Stimulated activated CD4-positive, alpha-beta T cell treated with anti-CD3 and anti-CD28 coated beads, Interleukin-2, amount 100 ng/mL, for 4 hours (primary cell): ENCODE measurements around the gene SLC22A14.
"Not testable (repeated sequence)": the region's sequence is repeated elsewhere in the genome, so short reads cannot be mapped to it uniquely, and the experiment has no call there.

Experiments
- DNase-seq: peaks from one replicate; pipeline ENCODE4 v3.0.0-alpha.2; 2020; ENCODE audit warnings: low read depth

Gene SLC22A14

DNA sequence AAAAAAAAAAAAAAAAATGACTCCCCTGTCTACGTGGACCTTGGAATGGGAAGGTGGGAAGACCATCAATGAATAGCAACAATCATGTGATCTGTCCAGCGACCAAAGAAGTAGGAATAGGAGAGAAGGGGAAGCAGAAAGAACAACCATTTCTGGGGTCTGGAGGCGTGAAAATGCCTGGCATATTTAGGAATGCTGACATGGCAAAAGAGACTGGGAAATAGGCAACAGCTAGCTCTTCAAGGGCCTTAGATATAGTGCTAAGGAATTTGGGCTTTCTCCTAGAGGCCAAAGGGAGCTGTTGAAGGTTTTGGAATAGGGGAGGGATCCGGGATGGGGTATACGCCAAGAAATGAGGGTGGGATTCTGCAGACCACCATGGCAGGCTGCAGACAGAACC, 10.5 kb upstream of the SLC22A14 start:
- no peak for DNase-seq

DNA sequence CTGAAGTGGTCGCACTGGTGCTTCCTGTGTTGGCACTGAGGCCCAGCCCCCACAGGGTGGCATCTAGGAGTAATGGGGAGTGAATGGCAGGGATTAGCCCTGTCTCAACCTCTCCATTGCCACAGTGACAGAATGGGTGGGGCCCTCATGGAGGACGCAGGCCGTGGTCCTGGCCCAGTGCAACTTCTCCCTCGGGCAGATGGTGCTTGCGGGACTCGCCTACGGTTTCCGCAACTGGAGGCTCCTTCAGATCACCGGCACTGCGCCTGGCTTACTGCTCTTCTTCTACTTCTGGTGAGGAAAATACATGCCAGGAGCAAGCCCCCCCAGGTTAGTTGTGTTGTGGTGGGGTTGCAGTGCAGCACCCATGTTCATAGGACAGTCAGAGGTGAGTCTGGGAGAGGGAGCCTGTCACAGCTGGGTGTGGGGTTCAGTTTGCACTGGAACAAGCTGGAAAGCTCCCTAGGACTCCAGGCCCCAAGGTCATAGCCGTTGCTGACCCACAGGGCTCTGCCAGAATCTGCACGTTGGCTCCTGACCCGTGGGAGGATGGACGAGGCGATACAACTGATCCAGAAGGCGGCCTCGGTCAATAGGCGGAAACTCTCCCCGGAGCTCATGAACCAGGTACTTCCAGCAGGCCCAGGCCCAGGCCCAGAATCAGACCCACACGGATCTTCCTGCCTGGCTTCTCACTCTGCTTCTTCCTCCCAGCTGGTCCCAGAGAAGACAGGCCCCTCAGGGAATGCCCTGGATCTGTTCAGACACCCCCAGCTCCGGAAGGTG, 7.0 kb upstream of the SLC22A14 start:
- no peak for DNase-seq

DNA sequence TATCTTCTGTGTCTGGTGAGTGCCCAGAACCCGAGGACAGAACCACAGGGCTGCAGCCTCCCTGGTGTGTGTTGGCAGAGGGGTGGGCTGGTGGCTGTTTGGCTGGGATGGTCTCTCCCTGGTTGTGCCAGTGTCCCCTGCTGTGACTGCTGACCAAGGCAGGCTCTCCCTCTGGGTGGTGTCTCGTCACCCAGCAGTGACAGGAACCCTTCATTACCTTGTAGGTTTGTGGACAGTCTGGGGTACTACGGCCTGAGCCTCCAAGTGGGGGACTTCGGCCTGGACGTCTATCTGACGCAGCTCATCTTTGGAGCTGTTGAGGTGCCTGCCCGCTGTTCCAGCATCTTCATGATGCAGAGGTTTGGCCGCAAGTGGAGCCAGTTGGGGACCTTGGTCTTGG, 6.4 kb upstream of the SLC22A14 start:
- no peak for DNase-seq

DNA sequence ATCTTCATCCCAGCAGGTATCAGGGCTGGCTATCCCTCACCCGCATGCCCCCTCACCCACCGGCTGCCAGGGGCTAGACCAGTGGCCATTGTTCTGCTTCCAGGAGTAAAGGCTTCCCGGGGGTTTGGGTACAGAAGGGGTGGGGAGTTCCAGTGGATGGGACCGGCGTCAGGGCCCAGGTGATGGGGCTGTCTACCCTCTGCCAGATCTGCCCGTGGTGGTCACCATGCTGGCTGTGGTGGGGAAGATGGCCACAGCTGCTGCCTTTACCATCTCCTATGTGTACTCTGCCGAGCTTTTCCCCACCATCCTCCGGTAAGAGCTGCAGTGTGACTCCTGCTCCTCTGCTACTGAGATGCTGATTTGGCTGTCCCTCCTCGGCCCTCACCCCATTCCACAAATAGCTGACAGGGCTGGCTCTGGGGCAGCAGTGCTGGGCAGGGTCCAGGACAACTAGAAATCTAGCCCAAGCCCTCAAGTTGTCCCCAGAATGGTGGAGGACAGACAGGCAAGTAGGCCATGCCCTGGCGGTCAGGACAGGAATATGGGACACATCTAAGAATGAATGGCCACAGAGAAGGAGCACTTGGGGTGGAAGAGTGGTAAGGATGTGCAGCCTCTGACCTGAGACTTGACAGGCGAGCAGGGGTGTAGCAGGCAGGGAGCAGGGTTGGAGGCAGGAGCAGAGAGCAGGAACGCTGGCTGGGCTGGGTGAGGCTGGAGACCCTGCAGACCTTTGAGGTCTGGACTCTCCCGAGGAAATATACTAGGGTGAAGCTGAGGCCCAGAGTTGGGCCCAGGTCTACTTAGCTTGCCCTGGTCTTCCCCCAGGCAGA, 5.8 kb upstream of the SLC22A14 start:
- no peak for DNase-seq

DNA sequence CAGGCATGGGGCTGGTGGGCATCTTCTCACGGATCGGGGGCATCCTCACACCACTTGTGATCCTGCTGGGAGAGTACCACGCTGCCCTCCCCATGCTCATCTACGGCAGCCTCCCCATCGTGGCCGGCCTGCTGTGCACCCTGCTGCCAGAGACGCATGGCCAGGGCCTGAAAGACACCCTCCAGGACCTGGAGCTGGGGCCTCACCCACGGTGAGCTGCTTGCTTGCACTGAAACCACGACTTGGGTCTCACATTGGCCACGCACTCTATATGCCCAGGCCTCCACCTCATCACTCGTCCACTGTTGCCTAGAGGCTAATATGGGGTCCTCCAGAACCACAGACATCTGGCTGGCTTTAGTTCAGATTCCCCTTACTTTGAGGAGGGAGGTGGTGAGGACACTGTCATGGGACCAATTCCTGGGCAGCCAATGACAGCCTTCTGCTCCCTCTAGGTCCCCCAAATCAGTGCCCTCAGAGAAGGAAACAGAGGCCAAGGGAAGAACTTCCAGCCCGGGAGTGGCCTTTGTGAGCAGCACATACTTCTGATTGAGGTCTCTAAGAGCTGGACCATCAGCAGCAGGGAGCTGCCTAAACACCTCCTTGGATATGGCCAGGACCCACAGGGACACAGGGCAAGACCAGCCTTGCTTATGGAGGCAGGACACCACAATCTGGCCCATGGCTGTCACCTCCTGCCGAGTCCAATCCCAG, 5.0 kb upstream of the SLC22A14 start:
- no peak for DNase-seq

DNA sequence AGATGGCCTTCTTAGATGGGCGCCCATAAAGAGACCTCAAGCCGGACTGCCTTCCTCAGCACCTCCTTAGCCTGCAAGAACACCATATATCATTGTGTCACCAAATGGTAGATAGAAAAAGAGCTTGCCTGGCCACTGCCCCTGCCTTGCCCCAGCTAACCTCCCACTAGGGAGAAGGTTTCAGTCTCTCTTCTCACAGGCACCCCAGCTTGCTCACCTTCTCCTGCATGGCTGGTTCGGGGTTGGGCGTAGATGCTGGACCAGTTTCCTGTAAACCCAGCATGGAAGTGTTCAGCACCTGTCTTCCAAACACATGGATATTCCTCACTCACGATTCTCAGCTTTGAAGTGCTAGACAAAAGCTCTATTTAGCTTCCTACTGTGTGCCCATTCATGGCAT, 3.3 kb upstream of the SLC22A14 start:
- DNase-seq, result no peak

DNA sequence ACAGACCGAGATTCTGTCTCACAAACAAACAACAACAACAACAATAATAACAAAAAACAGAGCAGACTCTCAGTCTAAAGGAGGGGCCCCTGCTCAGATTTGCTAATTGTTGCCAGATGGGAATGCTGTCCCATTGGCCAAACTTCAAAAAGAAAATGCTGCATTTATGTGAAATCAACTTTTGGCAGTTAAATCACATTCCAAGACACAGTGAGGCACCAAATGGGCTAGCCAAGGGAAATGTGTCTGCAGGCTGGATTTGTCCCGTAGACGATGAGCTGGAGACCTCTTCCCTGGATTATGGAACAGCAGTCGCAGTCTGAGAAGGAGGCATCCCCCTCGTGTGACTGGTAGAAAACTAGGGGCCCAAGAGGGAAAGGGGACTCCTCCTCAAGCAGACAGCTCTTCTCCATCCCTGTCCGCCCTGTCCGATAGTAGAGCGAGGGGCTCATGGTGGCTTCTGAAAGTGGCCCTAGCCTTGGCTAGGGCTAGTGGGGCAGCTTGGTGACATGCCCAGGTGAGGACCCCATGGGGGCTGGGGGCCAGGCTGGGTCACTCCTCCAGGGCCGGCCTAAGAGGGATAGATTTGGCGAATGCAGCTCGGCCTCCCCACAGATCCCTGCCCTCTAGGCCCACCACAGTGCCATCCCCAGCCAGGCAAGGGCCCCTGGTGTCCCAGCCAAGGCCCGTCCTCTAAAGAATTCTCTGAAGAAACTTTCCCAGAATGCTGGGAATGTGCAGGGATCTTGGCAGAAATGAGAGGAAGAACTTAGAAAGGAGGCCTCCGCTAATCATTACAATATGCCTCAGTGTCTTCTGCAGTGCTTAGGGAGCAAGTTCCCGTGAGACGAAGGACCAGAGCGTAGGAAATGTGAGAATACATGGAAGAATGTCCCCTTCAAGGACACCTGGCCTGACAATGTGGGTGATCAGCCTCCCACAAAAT, 2.0 kb downstream of the SLC22A14 start:
- no peak for DNase-seq

DNA sequence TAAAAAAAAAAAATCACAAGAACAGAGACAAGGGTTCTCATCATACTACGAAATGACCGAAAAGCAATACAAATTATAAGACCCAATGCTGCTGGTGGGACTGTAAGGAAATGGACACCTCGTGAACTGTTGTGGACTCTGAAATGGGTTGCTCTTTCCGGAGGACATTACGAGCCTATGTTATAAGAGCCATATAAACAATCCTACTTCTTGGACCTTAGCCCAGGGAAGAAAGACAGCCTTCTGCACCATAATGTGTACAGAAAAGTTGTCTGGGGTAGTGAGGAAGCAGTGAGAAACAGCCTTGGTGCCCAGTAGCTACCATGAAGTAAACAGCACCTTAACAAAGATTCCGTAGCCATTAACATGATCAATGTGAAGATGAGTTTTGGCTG, 2.7 kb downstream of the SLC22A14 start:
- no peak for DNase-seq

DNA sequence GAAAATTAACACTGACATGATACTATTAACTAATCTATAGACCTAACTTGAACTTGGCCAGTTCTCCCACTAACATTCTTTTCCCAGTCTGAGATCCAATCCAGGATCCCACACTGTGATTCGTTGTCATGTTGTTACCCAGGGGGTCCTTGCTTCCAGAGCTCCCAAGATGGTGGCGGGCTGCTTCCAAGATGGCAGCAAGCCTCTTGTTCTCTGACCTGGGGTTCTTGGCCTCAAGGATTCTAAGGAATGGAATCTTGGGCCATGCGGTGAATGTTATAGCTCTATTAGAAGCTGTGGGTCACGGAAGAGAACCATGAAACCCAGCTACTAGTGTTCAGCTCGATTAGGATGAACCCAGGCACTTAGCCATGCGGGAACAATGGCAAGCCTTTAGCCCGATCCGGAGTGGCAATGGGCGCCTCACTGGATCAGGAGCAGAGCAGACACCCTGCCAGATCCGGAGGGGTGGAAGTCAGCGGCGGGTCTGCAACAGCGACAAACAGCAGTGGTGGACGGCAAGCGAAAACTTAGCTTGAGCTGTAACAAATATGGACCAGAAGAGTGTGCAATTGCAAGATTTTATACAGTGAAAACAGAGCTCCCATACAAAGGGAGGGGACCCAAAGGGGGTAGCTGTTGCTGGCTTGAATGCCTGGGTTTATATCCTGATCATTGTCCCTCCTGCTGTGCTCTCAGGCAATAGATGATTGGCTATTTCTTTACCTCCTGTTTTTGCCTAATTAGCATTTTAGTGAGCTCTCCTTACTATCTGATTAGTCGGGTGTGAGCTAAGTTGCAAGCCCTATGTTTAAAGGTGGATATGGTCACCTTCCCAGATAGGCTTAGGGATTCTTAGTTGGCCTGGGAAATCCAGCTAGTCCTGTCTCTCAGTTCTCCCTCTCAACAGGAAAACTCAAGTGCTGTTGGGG, 7.5 kb downstream of the SLC22A14 start:
- DNase-seq, result not testable (repeated sequence)

DNA sequence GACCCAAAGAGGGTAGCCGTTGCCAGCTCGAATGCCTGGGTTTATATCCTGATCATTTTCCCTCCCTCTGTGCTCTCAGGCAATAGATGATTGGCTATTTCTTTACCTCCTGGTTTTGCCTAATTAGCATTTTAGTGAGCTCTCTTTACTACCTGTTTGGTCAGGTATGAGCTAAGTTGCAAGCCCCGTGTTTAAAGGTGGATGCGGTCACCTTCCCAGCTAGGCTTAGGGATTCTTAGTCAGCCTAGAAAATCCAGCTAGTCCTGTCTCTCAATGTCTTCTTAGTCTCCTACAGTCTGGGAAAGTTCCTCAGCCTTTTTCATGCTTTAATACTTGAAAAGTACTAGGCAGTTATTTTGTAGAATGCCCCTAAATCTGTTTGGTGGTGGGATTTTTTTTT, 15.0 kb downstream of the SLC22A14 start:
- DNase-seq, result not testable (repeated sequence)

DNA sequence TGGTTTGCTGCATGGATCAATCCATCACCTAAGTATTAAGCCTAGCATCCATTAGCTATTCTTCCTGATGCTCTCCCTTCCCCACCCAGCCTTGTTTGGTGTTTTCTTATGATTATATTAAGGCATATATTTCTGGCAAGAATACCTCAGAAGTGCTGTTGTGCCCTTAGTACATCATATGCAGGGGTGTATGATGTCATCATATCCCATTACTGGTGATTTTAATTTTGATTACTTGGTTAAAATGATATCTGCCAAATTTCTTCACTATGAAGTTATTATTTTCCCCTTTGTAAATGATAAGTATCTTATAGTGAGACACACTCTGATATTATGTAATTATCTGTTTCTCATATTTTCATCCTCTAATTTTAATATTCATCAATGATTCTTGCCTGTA, 15.4 kb downstream of the SLC22A14 start:
- DNase-seq, result no peak

DNA sequence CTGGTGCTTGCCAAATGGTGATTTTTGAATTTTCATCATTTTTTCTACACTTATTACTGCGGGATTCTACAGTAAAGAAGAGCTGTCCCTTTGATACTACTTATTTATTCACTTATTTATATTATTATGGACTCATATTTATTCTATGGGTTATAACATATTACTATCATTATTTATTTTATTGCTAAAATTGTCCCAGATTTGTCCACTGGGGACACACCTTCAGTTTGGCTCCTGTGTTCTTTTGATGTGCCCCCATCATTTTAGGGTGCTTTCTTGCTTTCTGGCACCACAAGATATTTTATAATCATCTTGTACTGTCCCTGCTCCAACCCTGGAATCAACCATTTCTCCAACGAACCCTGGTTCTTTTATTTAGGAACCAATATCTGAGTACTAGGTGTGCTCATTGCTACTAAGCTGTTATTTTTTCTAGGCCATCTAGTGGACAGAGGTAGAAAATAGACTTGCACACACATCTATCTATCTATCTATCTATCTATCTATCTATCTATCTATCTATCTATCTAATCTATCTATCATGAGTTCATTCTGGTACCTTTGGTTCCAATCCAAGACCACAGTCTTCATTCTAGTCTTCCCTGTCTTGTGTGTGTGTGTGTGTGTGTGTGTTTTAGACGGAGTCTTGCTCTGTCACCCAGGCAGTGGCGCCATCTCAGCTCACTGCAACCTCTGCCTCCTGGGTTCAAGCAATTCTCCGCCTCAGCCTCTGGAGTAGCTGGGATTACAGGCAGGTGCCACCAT, 16.0 kb downstream of the SLC22A14 start:
- DNase-seq, result no peak

DNA sequence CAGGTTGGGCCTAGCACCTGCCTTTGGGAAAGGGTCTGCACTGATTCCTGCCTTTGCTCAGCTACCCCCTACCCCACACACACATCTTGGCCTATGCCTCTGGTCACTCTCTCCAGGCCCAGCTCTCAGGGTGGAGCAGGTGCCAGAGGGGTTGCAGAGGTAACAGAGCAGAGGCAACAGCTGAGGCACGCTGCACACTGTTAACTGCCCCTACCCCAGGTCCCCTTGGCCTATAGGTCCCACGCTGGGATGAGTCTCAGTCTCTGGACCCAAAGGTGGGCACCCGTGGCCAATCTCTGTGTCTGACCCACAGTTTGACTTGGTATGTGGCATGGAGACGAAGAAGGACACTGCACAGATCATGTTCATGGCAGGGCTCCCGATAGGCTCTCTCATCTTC, 24.8 kb downstream of the SLC22A14 start:
- no peak for DNase-seq

DNA sequence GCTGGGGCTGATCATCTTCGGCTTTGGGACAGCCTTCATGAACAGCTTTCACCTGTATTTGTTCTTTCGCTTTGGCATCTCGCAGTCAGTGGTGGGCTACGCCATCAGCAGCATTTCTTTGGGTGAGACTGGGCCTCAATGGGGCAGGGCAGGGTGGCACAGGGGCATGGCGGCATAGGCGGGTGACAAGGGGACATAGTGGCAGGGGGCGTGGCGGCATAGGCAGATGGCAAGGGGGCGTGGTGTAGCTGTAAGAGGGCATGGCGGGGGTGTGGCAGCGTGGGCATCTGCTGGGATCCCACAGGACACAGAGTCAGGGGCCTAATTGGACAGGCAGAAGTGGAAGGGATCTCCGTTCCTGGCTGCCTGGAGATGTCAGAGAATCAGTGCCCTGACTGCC, 25.5 kb downstream of the SLC22A14 start:
- DNase-seq, result no peak

DNA sequence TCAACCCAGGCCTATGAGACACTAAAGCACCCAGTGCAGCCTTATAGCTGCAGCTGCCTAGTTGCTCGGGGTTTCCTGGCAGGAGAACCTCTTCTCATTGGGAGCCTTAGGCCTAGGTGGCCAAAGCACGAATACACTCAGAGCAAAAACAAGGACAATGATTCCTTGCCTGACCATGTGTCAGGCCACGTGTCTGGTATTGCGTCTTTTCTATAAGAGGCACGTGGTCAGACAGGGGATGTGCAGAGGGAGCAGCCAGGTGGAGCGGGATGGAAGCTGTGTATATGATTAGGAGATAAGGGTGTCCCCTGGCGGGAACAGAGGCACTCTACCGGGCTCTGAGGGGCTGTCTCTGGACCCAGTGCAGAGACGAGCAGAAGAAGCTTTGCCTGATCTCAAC, 26.4 kb downstream of the SLC22A14 start:
- no peak for DNase-seq

DNA sequence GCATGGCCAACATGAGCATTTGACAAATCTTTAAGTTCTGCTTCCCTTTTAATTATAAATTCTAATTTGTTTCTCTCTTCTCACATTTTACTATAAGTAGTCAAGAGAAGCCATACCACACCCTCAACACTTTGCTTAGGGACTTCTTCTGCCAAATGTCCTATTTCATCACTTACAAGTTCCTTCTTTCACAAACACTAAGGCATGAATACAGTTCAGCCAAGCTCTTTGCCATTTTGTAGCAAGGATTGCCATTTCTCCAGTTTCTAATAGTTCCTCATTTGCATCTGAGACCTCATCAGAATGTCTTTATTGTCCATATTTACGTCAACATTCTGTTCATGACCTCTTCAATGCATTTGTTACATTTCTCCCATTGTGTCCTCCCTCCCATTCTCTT, 29.4 kb downstream of the SLC22A14 start:
- no peak for DNase-seq

DNA sequence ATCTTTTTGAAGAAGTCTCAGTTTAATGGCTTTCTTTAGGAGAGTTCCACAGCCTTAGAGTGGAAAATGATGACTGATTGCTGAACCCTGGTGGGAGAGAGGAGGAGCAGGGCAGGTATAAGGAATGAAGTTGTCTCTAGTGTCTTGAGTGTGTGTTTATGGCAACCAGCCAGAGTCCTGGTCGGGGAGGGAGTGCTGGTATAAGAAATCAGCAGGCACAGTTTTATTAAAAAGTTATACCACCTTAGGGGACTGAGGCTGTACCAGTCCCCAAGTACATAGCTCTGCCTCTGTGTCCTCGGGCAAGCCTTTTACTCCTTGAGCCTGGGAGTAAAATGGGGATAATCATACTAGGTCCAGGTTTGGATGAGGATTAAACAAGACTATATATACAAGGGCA, 29.8 kb downstream of the SLC22A14 start:
- DNase-seq, result no peak

DNA sequence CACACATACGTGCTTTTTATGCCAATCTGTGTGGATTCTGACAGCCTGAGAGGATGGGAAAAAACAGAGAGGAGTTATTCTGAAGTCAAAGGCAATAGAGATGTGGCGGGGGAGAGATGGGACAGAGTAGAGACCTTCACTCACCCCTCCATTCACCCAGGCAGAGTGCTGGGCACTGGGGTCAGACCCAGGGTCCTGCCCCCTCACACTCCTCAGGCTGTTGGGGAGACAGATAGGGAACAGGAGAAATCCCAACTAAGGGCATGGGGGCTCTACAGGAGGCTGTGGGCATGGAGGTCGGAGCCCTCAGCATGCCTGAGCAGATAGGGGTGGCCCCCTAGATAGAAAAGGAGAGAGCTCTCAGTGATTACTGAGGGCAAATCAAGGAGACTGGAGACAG, 30.3 kb downstream of the SLC22A14 start:
- DNase-seq, result no peak

DNA sequence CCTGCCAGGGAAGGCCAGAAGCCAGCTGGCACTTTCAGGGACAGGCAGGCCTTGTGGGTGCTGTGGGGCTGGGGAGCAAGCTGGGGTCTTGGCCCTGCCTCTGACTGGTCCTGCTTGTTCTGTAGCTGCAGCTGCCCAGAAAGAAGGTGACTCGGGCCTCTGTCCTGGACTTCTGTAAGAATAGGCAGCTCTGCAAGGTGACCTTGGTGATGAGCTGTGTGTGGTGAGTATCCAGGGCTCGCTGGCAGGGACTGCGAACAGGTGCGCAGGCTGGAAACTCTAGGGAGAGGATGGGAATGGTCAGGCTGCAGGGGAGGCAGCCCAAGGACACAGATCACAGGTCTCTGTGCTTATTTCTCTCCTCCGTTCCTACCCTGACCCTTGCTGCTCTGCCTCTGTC, 31.2 kb downstream of the SLC22A14 start:
- DNase-seq, result no peak

DNA sequence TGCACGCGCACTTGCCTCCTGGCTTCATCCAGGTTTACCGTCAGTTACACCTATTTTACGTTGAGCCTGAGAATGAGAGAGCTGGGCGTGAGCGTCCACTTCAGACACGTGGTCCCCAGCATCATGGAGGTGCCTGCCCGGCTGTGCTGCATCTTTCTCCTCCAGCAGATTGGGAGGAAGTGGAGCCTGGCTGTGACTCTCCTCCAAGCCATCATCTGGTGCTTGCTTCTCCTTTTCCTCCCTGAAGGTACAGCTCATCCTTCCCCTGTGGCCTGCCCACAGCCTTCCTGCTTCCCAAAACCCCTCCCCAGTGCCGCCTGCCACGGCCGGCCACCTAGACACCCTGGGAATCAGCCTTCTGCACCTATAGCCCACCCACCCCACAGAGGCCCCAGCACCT, 31.6 kb downstream of the SLC22A14 start:
- DNase-seq, result no peak
